Measurements from ENCODE around the gene DEXI.
"Not testable (repeated sequence)": the region's sequence is repeated elsewhere in the genome, so short reads cannot be mapped to it uniquely, and the experiment has no call there.

The DEXI gene

GRCh38 chr16:10970065-10970464 lies 27.8 kb upstream of the DEXI start:
- Histone ChIP-seq H3K4me1 (ENCODE audit: control insufficient read depth, insufficient read depth, low read length) (no peaks in the 10 kb centered on the region), H3K36me3 (ENCODE audit: control insufficient read depth, insufficient read depth, low read length) (peaks cover 5% of the 10 kb centered on the region), H3K27me3 (ENCODE audit: control insufficient read depth, insufficient read depth, low read length, poor library complexity, severe bottlenecking) (no peaks in the 10 kb centered on the region), H3K4me3 (ENCODE audit: insufficient read depth, low read depth, low read length) (no peak overlapping the region), H3K27ac (ENCODE audit: insufficient read depth, low read depth, low read length, poor library complexity, severe bottlenecking) (no peak overlapping the region), H3K9me3 (ENCODE audit: control insufficient read depth, low read length) (no peaks in the 10 kb centered on the region)
- 89 to 91% methylated on average over 2 of the region's 2 CpGs for WGBS, 2 experiments

DNA sequence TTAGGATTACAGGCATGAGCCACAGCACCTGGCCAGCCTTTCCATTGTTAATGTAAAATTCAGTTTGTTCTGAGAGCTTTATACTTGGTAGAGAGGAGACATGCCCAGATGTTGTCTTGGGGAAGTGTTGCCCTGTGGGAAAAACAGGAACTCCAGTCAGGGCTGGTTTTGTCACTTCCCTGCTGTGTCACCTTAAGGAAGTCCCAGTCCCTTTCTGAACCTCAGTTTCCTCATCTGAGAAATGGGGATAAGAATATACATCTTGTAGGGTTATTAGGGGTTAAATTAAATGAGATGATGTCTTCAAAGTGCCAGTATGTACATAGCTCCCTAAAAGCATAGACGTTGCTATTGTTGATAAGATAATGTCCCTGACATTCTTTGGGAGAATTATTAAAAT lies 27.3 kb upstream of the DEXI start:
- no peaks in the 10 kb centered on the region for H3K27me3 ChIP-seq (ENCODE audit: control insufficient read depth, insufficient read depth, low read length, poor library complexity, severe bottlenecking)
- H3K9me3 ChIP-seq (ENCODE audit: control insufficient read depth, low read length): no peaks in the 10 kb centered on the region
- no peak overlapping the region for H3K27ac ChIP-seq (ENCODE audit: insufficient read depth, low read depth, low read length, poor library complexity, severe bottlenecking)
- H3K4me1 ChIP-seq (ENCODE audit: control insufficient read depth, insufficient read depth, low read length): no peaks in the 10 kb centered on the region
- H3K36me3 ChIP-seq (ENCODE audit: control insufficient read depth, insufficient read depth, low read length): peaks cover 5% of the 10 kb centered on the region
- no peak overlapping the region for H3K4me3 ChIP-seq (ENCODE audit: insufficient read depth, low read depth, low read length)
- 90% methylated on average over 1 of the region's 1 CpG; no CpG with 5 or more reads in 1 of the 2 experiments for WGBS, 2 experiments

GRCh38 chr16:10968498-10968897 lies 26.2 kb upstream of the DEXI start:
- Histone ChIP-seq H3K36me3 (ENCODE audit: control insufficient read depth, insufficient read depth, low read length) (peaks cover 5% of the 10 kb centered on the region), H3K9me3 (ENCODE audit: control insufficient read depth, low read length) (no peaks in the 10 kb centered on the region)
- WGBS, 2 experiments: 86 to 96% methylated on average over 3 of the region's 3 CpGs

GRCh38 chr16:10967986-10968385 lies 25.7 kb upstream of the DEXI start:
- peaks cover 2% of the 10 kb centered on the region for H3K36me3 ChIP-seq (ENCODE audit: control insufficient read depth, insufficient read depth, low read length)
- no peaks in the 10 kb centered on the region for H3K4me1 ChIP-seq (ENCODE audit: control insufficient read depth, insufficient read depth, low read length)
- WGBS, 2 experiments: 95 to 96% methylated on average over 5 of the region's 5 CpGs
- no peaks in the 10 kb centered on the region for H3K27me3 ChIP-seq (ENCODE audit: control insufficient read depth, insufficient read depth, low read length, poor library complexity, severe bottlenecking)
- no peak overlapping the region for H3K4me3 ChIP-seq (ENCODE audit: insufficient read depth, low read depth, low read length)
- no peak overlapping the region for H3K27ac ChIP-seq (ENCODE audit: insufficient read depth, low read depth, low read length, poor library complexity, severe bottlenecking)
- no peaks in the 10 kb centered on the region for H3K9me3 ChIP-seq (ENCODE audit: control insufficient read depth, low read length)

More at GRCh38 chr16:10968498-10968897, 26.2 kb upstream of the DEXI start:
- Histone ChIP-seq H3K27me3 (ENCODE audit: control insufficient read depth, insufficient read depth, low read length, poor library complexity, severe bottlenecking) (no peaks in the 10 kb centered on the region), H3K4me3 (ENCODE audit: insufficient read depth, low read depth, low read length) (no peak overlapping the region), H3K4me1 (ENCODE audit: control insufficient read depth, insufficient read depth, low read length) (no peaks in the 10 kb centered on the region), H3K27ac (ENCODE audit: insufficient read depth, low read depth, low read length, poor library complexity, severe bottlenecking) (no peak overlapping the region)

GRCh38 chr16:10966559-10966958 lies 24.3 kb upstream of the DEXI start:
- not testable (repeated sequence) for H3K36me3 ChIP-seq (ENCODE audit: control insufficient read depth, insufficient read depth, low read length); H3K27me3 ChIP-seq (ENCODE audit: control insufficient read depth, insufficient read depth, low read length, poor library complexity, severe bottlenecking); H3K4me1 ChIP-seq (ENCODE audit: control insufficient read depth, insufficient read depth, low read length); H3K4me3 ChIP-seq (ENCODE audit: insufficient read depth, low read depth, low read length); H3K9me3 ChIP-seq (ENCODE audit: control insufficient read depth, low read length); H3K27ac ChIP-seq (ENCODE audit: insufficient read depth, low read depth, low read length, poor library complexity, severe bottlenecking)
- 82 to 91% methylated on average over 3 to 4 of the region's 4 CpGs for WGBS, 2 experiments

DNA sequence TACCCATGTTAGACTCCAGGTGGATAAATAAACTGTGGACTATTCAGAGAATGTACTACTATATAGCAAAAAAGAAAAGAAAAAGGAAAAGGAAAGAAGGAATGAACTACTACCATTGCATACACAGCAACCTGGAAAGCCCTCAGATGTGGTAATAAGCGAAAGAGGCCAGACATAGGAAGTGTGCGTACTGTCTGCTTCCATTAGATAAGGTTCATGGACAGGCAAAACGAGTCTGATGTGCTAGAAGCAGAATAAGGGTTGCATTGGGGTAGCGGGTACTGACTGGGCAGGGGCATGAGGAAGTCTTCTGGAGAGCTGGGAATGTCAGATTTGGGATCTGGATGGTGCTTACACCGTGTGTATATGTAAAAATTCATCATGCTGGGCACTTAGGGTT lies 23.9 kb upstream of the DEXI start:
- WGBS, 2 experiments: 94 to 95% methylated on average over 5 of the region's 5 CpGs
- Histone ChIP-seq H3K27ac (ENCODE audit: insufficient read depth, low read depth, low read length, poor library complexity, severe bottlenecking) (no peak overlapping the region), H3K4me1 (ENCODE audit: control insufficient read depth, insufficient read depth, low read length) (no peaks in the 10 kb centered on the region), H3K9me3 (ENCODE audit: control insufficient read depth, low read length) (no peaks in the 10 kb centered on the region), H3K4me3 (ENCODE audit: insufficient read depth, low read depth, low read length) (no peak overlapping the region), H3K36me3 (ENCODE audit: control insufficient read depth, insufficient read depth, low read length) (peaks cover 6% of the 10 kb centered on the region), H3K27me3 (ENCODE audit: control insufficient read depth, insufficient read depth, low read length, poor library complexity, severe bottlenecking) (no peaks in the 10 kb centered on the region)

DNA sequence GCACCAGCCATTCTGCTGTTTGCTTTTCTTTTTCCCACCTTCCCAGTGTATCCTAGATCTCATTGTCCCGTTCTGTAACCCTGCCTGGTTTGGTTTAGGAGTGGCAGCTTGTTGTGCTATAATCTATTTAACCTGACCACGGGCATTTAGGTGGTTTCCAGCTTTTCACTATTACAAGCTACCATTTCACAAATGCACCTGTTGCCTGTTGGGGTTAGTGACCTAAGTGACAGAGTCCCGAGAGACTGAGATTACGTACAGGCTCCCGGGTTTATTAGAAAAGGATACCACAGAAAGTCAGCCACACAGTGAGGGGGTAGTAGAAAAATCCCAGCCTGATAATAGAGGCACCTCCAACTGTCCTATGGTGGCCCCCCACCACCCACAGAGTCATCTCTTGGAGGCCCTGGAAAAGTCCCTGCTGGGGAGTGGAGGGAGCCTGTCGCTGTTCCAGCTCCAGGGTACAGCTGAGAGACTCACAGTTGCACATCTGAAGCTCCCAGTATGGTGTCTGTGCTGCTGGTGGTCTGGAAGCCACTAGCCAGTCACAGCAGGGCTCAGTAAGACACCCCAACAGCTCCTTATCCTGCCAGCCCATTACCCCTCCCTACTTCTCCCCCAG lies 23.3 kb upstream of the DEXI start:
- H3K36me3 ChIP-seq (ENCODE audit: control insufficient read depth, insufficient read depth, low read length): peaks cover 6% of the 10 kb centered on the region
- no peaks in the 10 kb centered on the region for H3K9me3 ChIP-seq (ENCODE audit: control insufficient read depth, low read length)
- H3K27ac ChIP-seq (ENCODE audit: insufficient read depth, low read depth, low read length, poor library complexity, severe bottlenecking): no peak overlapping the region
- WGBS, 2 experiments: 90 to 91% methylated on average over 6 of the region's 6 CpGs
- H3K4me3 ChIP-seq (ENCODE audit: insufficient read depth, low read depth, low read length): no peak overlapping the region
- no peaks in the 10 kb centered on the region for H3K4me1 ChIP-seq (ENCODE audit: control insufficient read depth, insufficient read depth, low read length)
- H3K27me3 ChIP-seq (ENCODE audit: control insufficient read depth, insufficient read depth, low read length, poor library complexity, severe bottlenecking): no peaks in the 10 kb centered on the region

DNA sequence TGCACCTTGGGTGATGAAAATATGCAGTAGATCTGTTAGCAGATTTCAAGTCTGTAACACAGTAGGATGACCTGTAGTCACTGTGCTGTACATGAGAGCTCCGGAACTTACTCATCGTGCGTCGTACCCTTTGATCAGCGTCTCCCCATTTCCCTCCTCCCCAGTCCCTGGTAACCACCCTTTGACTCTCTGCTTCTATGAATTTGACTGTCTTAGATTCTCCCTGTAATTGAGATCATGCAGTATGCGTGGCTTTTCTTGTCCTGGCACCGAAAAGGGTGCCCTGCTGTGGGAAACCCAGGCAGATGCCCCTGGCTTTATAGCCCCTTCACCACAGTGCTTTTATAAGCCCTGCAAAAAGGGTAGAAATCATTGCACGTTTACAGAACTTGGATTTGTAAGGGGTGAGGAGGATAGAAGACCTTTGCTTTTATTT lies 22.6 kb upstream of the DEXI start:
- no peak overlapping the region for H3K27ac ChIP-seq (ENCODE audit: insufficient read depth, low read depth, low read length, poor library complexity, severe bottlenecking)
- H3K36me3 ChIP-seq (ENCODE audit: control insufficient read depth, insufficient read depth, low read length): peaks cover 6% of the 10 kb centered on the region
- WGBS, 2 experiments: 93 to 97% methylated on average over 8 of the region's 8 CpGs
- H3K27me3 ChIP-seq (ENCODE audit: control insufficient read depth, insufficient read depth, low read length, poor library complexity, severe bottlenecking): no peaks in the 10 kb centered on the region
- H3K9me3 ChIP-seq (ENCODE audit: control insufficient read depth, low read length): no peaks in the 10 kb centered on the region
- H3K4me3 ChIP-seq (ENCODE audit: insufficient read depth, low read depth, low read length): no peak overlapping the region
- no peaks in the 10 kb centered on the region for H3K4me1 ChIP-seq (ENCODE audit: control insufficient read depth, insufficient read depth, low read length)

- H3K27me3 ChIP-seq (ENCODE audit: control insufficient read depth, insufficient read depth, low read length, poor library complexity, severe bottlenecking): no peaks in the 10 kb centered on the region
- H3K36me3 ChIP-seq (ENCODE audit: control insufficient read depth, insufficient read depth, low read length): peaks cover 6% of the 10 kb centered on the region
- 52 to 54% methylated on average over 19 to 20 of the region's 20 CpGs for WGBS, 2 experiments
- H3K4me1 ChIP-seq (ENCODE audit: control insufficient read depth, insufficient read depth, low read length): no peaks in the 10 kb centered on the region
- no peak overlapping the region for H3K27ac ChIP-seq (ENCODE audit: insufficient read depth, low read depth, low read length, poor library complexity, severe bottlenecking)
- H3K4me3 ChIP-seq (ENCODE audit: insufficient read depth, low read depth, low read length): no peak overlapping the region
- H3K9me3 ChIP-seq (ENCODE audit: control insufficient read depth, low read length): no peaks in the 10 kb centered on the region
Observed at GRCh38 chr16:10964039-10964890, 22.0 kb upstream of the DEXI start.

DNA sequence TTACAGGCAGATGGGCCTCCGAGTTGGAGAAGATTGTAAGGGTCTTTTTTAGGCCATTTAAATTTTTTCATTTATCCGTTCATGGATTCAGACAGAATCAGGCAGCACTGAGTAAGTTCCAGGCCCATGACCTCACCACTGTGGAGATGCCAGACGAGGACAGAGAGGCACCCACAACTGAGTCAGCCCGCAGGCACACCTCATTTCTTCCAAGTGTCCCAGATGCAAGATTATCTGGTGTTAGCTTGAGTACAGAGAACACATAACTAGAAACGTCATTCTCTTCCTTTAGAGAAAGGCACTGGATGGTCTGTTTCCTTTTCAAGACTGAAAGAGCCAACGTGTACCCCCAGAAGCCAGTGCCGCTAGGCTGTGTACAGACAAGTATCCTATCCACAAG lies 19.0 kb upstream of the DEXI start:
- Histone ChIP-seq H3K9me3 (ENCODE audit: control insufficient read depth, low read length) (no peaks in the 10 kb centered on the region), H3K4me1 (ENCODE audit: control insufficient read depth, insufficient read depth, low read length) (no peaks in the 10 kb centered on the region), H3K27ac (ENCODE audit: insufficient read depth, low read depth, low read length, poor library complexity, severe bottlenecking) (no peak overlapping the region), H3K36me3 (ENCODE audit: control insufficient read depth, insufficient read depth, low read length) (peaks cover 6% of the 10 kb centered on the region), H3K4me3 (ENCODE audit: insufficient read depth, low read depth, low read length) (no peak overlapping the region), H3K27me3 (ENCODE audit: control insufficient read depth, insufficient read depth, low read length, poor library complexity, severe bottlenecking) (no peaks in the 10 kb centered on the region)
- 92 to 94% methylated on average over 7 of the region's 7 CpGs for WGBS, 2 experiments
